Neural progenitor cell (in vitro differentiated cells): ENCODE measurements around the gene MUC7.

Experiments
- EZH2 ChIP-seq: fragments of 200-600 bp; sonication (generic); IDR thresholded peaks from 2 replicates; pipeline ENCODE4 v1.6.1; 2017; ENCODE audit warnings: antibody characterized with exemption, mild to moderate bottlenecking, moderate library complexity
- EZH2phosphoT487 ChIP-seq: fragments of 200-600 bp; sonication (generic); IDR thresholded peaks from 2 replicates; pipeline ENCODE4 v1.6.1; 2017; ENCODE audit warnings: antibody characterized with exemption
- TF ChIP-seq, protein P1 (sequence below): fragments of 200-600 bp; sonication (generic); IDR thresholded peaks from 2 replicates; pipeline ENCODE4 v1.5.1; 2017; ENCODE audit warnings: antibody characterized with exemption, mild to moderate bottlenecking

DNA sequence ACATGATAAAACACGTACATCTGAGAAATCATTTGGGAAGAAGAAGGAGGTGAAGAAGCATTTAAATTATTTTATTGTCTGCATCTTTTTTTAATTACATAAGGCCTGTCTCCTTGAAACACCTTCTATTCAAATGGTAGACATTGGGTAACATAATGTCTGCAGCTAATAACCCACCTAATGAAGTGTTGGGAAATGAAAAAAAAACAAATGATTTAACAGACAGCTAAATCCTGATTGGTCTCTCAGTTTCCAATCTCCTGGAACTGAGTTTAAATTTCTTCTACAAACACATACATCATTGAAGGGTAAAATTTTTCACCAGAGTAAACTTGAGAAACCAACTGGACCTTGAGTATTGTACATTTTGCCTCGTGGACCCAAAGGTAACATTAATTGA, 46.3 kb downstream of the MUC7 start, which contains the start of gene AMTN:
- TF ChIP-seq, protein P1, sequence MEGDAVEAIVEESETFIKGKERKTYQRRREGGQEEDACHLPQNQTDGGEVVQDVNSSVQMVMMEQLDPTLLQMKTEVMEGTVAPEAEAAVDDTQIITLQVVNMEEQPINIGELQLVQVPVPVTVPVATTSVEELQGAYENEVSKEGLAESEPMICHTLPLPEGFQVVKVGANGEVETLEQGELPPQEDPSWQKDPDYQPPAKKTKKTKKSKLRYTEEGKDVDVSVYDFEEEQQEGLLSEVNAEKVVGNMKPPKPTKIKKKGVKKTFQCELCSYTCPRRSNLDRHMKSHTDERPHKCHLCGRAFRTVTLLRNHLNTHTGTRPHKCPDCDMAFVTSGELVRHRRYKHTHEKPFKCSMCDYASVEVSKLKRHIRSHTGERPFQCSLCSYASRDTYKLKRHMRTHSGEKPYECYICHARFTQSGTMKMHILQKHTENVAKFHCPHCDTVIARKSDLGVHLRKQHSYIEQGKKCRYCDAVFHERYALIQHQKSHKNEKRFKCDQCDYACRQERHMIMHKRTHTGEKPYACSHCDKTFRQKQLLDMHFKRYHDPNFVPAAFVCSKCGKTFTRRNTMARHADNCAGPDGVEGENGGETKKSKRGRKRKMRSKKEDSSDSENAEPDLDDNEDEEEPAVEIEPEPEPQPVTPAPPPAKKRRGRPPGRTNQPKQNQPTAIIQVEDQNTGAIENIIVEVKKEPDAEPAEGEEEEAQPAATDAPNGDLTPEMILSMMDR, result no peak
- TF ChIP-seq EZH2 (no peak), EZH2phosphoT487 (no peak)
